Epithelial cell of esophagus (primary cell): ENCODE results near the gene ABR.

Experiments used
- DNase-seq: peaks from one replicate; pipeline ENCODE4 v3.0.0; 2010; ENCODE audit warnings: low read depth
- H3K4me3 ChIP-seq: 2 replicates; pipeline ENCODE4 v1.5.1; 2011; ENCODE audit warnings: mild to moderate bottlenecking, low read length, control low read depth
- CTCF ChIP-seq: IDR thresholded peaks from 2 replicates; pipeline ENCODE4 v1.5.1; 2011; ENCODE audit warnings: low read depth, mild to moderate bottlenecking, low read length, control low read depth, inconsistent platforms; ENCODE audit not compliant: insufficient read depth; ENCODE audit errors: missing control alignments

The ABR gene

GRCh38 chr17:992933-993332 lies 186.8 kb downstream of the ABR start:
- DNase-seq = no peak
- no peak overlapping the region for H3K4me3 ChIP-seq
- TF ChIP-seq CTCF = no peak

- no peak overlapping the region for H3K4me3 ChIP-seq
- DNase-seq = no peak
- TF ChIP-seq CTCF = no peak
Observed at GRCh38 chr17:988561-988960, 191.2 kb downstream of the ABR start.

GRCh38 chr17:987931-988330 lies 191.8 kb downstream of the ABR start:
- H3K4me3 ChIP-seq = no peak overlapping the region
- TF ChIP-seq CTCF = no peak
- DNase-seq = no peak

- DNase-seq = no peak
- no peak for TF ChIP-seq CTCF
- H3K4me3 ChIP-seq = no peak overlapping the region
Observed at GRCh38 chr17:986322-986929, 193.4 kb downstream of the ABR start.

- no peak for DNase-seq
- TF ChIP-seq CTCF = no peak
- no peak overlapping the region for H3K4me3 ChIP-seq
Observed at GRCh38 chr17:983921-984320, 195.9 kb downstream of the ABR start.

- no peak overlapping the region for H3K4me3 ChIP-seq
- TF ChIP-seq CTCF = no peak
- no peak for DNase-seq
Observed at GRCh38 chr17:981292-981658, 198.5 kb downstream of the ABR start.
